ENCODE data around the gene KRCC1. TPM values are rescaled to one million over a fixed set of nuclear protein-coding genes. Genes with fewer than 3 reads are reported as not detected.
A peak's percentile ranks its signal among the peaks of the same experiment; 100 is the strongest.

KRCC1 gene
- total and polyA plus RNA-seq, 9 of the 15 experiments (the other 6 are each of a cell fraction or from before 2014, with no cell fraction given) = 1.9 to 6.0 (median 2.2) TPM

- no peak for TF ChIP-seq NR2C1 (IDR thresholded peaks at IDR 0.05)
- TF ChIP-seq NR2C1 (tag; IDR thresholded peaks at IDR 0.05) = no peak
- TF ChIP-seq STAT5A (IDR thresholded peaks at IDR 0.05; ENCODE audit: borderline replicate concordance, low read length) = no peak
- TF ChIP-seq, protein P1, sequence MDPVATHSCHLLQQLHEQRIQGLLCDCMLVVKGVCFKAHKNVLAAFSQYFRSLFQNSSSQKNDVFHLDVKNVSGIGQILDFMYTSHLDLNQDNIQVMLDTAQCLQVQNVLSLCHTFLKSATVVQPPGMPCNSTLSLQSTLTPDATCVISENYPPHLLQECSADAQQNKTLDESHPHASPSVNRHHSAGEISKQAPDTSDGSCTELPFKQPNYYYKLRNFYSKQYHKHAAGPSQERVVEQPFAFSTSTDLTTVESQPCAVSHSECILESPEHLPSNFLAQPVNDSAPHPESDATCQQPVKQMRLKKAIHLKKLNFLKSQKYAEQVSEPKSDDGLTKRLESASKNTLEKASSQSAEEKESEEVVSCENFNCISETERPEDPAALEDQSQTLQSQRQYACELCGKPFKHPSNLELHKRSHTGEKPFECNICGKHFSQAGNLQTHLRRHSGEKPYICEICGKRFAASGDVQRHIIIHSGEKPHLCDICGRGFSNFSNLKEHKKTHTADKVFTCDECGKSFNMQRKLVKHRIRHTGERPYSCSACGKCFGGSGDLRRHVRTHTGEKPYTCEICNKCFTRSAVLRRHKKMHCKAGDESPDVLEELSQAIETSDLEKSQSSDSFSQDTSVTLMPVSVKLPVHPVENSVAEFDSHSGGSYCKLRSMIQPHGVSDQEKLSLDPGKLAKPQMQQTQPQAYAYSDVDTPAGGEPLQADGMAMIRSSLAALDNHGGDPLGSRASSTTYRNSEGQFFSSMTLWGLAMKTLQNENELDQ (CRISPR knock-in tag; IDR thresholded peaks at IDR 0.05; ENCODE audit: borderline replicate concordance) = no peak
- TF ChIP-seq, protein P2, sequence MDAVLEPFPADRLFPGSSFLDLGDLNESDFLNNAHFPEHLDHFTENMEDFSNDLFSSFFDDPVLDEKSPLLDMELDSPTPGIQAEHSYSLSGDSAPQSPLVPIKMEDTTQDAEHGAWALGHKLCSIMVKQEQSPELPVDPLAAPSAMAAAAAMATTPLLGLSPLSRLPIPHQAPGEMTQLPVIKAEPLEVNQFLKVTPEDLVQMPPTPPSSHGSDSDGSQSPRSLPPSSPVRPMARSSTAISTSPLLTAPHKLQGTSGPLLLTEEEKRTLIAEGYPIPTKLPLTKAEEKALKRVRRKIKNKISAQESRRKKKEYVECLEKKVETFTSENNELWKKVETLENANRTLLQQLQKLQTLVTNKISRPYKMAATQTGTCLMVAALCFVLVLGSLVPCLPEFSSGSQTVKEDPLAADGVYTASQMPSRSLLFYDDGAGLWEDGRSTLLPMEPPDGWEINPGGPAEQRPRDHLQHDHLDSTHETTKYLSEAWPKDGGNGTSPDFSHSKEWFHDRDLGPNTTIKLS (IDR thresholded peaks at IDR 0.05; ENCODE audit: borderline replicate concordance, low read depth) = no peak
- TF ChIP-seq THRA (IDR thresholded peaks at IDR 0.05) = no peak
- no peak for TF ChIP-seq ZZZ3 (IDR thresholded peaks at IDR 0.05)
- TF ChIP-seq OTX1 (CRISPR knock-in tag; IDR thresholded peaks at IDR 0.05) = 0 out of 2 replicates have a peak, but pooled peaks have one; percentile 43
- no peak for TF ChIP-seq HLTF (IDR thresholded peaks at IDR 0.05)
- TF ChIP-seq VEZF1 (CRISPR knock-in tag; IDR thresholded peaks at IDR 0.05) = peak; percentile 34; the same call in 1 of the 2 replicates
- TF ChIP-seq SMAD2 (IDR thresholded peaks at IDR 0.05; ENCODE audit: low read depth, low read length) = no peak
- peak; percentile 64 for TF ChIP-seq PKNOX1 (IDR thresholded peaks at IDR 0.05)
- no peak for TF ChIP-seq CREB1 (IDR thresholded peaks at IDR 0.05)
- TF ChIP-seq CREB1 (CRISPR knock-in tag; IDR thresholded peaks at IDR 0.05) = no peak
- TF ChIP-seq TRIM24 (IDR thresholded peaks at IDR 0.05) = peak; percentile 76 to 83; a peak in 2 of 4 replicates
- TF ChIP-seq NFATC3 (IDR thresholded peaks at IDR 0.05) = no peak
These were observed 44.4 kb upstream of the KRCC1 start (continued) for GRCh38 chr2:88099798-88100488.
